HEK293 (cell line): ENCODE results near the gene VPREB3.

Source experiments
- CTCF ChIA-PET: fragments of 350-600 bp; formaldehyde crosslinking; extraction: SDS; loops from one replicate; lab custom pipeline; 2021; ENCODE audit warnings: antibody characterized with exemption; lab: Yijun Ruan, JAX
- POLR2A ChIA-PET: fragments of 300-600 bp; formaldehyde crosslinking; extraction: SDS; loops from one replicate; lab custom pipeline; 2020; ENCODE audit warnings: antibody characterized with exemption, inconsistent platforms; lab: Yijun Ruan, JAX
- H3K27ac ChIP-seq: fragments of 200-500 bp; sonication (Bioruptor generic); 2 replicates; pipeline ENCODE4 v1.5.1; 2014; ENCODE audit warnings: low read depth, low read length, control low read depth, inconsistent platforms; ENCODE audit errors: extremely low read depth
- H3K36me3 ChIP-seq, 2 experiments: fragments of 200-500 bp in 1 of 2; sonication (Bioruptor generic) in 1 of 2; 1 replicate in 1 of 2; 2 replicates in 1 of 2; pipeline ENCODE4 v1.5.1; 2014 to 2017; ENCODE audit warnings: inconsistent platforms in 2 of 2, low read length in 2 of 2; ENCODE audit not compliant: control insufficient read depth in 2 of 2, insufficient read depth in 1 of 2
- H3K4me1 ChIP-seq: fragments of 200-500 bp; sonication (Bioruptor generic); 2 replicates; pipeline ENCODE4 v1.5.1; 2014; ENCODE audit warnings: mild to moderate bottlenecking, low read length, inconsistent platforms; ENCODE audit not compliant: control insufficient read depth, insufficient read depth
- H3K4me3 ChIP-seq: 2 replicates; pipeline ENCODE4 v1.5.1; 2011; ENCODE audit warnings: low read depth, mild to moderate bottlenecking, control low read depth, low read length, moderate library complexity
- H3K9me3 ChIP-seq: fragments of 200-500 bp; sonication (Bioruptor generic); 2 replicates; pipeline ENCODE4 v1.5.1; 2014; ENCODE audit warnings: low read depth, low read length, inconsistent platforms; ENCODE audit not compliant: control insufficient read depth, insufficient read depth
- BCL11A ChIP-seq: fragments of 450-650 bp; formaldehyde crosslinking; IDR thresholded peaks from 2 replicates; pipeline ENCODE4 v1.5.1; 2016; ENCODE audit warnings: low read depth, missing biosample characterization, missing genetic modification characterization
- KLF1 ChIP-seq: fragments of 450-650 bp; formaldehyde crosslinking; IDR thresholded peaks from 2 replicates; pipeline ENCODE4 v1.5.1; 2016; ENCODE audit warnings: missing biosample characterization, missing genetic modification characterization
- SCRT2 ChIP-seq: fragments of 450-650 bp; formaldehyde crosslinking; IDR thresholded peaks from 2 replicates; pipeline ENCODE4 v1.5.1; 2016; ENCODE audit warnings: missing biosample characterization, missing genetic modification characterization
- ZEB2 ChIP-seq: fragments of 450-650 bp; formaldehyde crosslinking; IDR thresholded peaks from 2 replicates; pipeline ENCODE4 v1.5.1; 2016; ENCODE audit warnings: missing biosample characterization, missing genetic modification characterization
- ZFP37 ChIP-seq: fragments of 450-650 bp; formaldehyde crosslinking; IDR thresholded peaks from 2 replicates; pipeline ENCODE4 v1.5.1; 2016; ENCODE audit warnings: missing biosample characterization, missing genetic modification characterization
- ZNF211 ChIP-seq: fragments of 450-650 bp; formaldehyde crosslinking; IDR thresholded peaks from 2 replicates; pipeline ENCODE4 v1.5.1; 2016; ENCODE audit warnings: low read depth, missing biosample characterization, missing genetic modification characterization
- ZNF221 ChIP-seq: fragments of 450-650 bp; formaldehyde crosslinking; IDR thresholded peaks from 2 replicates; pipeline ENCODE4 v1.5.1; 2017; ENCODE audit warnings: missing biosample characterization, missing genetic modification characterization, borderline replicate concordance
- ZNF23 ChIP-seq: fragments of 450-650 bp; formaldehyde crosslinking; IDR thresholded peaks from 2 replicates; pipeline ENCODE4 v1.5.1; 2016; ENCODE audit warnings: missing biosample characterization, missing genetic modification characterization, borderline replicate concordance
- ZNF404 ChIP-seq: fragments of 450-650 bp; formaldehyde crosslinking; IDR thresholded peaks from 2 replicates; pipeline ENCODE4 v1.5.1; 2017; ENCODE audit warnings: missing biosample characterization, missing genetic modification characterization
- ZNF48 ChIP-seq: fragments of 450-650 bp; formaldehyde crosslinking; IDR thresholded peaks from 2 replicates; pipeline ENCODE4 v1.5.1; 2016; ENCODE audit warnings: missing biosample characterization, missing genetic modification characterization
- ZNF514 ChIP-seq: fragments of 450-650 bp; formaldehyde crosslinking; IDR thresholded peaks from 2 replicates; pipeline ENCODE4 v1.5.1; 2016; ENCODE audit warnings: missing biosample characterization, missing genetic modification characterization
- ZNF558 ChIP-seq: fragments of 450-650 bp; formaldehyde crosslinking; IDR thresholded peaks from 2 replicates; pipeline ENCODE4 v1.5.1; 2016; ENCODE audit warnings: missing biosample characterization, missing genetic modification characterization
- TF ChIP-seq, protein P1 (sequence below): fragments of 450-650 bp; formaldehyde crosslinking; IDR thresholded peaks from 2 replicates; pipeline ENCODE4 v1.5.1; 2016; ENCODE audit warnings: missing biosample characterization, missing genetic modification characterization, borderline replicate concordance
- TF ChIP-seq, protein P2 (sequence below): fragments of 450-650 bp; formaldehyde crosslinking; IDR thresholded peaks from 2 replicates; pipeline ENCODE4 v1.5.0; 2017; ENCODE audit warnings: missing biosample characterization, missing genetic modification characterization, borderline replicate concordance
- TF ChIP-seq, protein P3 (sequence below): fragments of 450-650 bp; formaldehyde crosslinking; IDR thresholded peaks from 2 replicates; pipeline ENCODE4 v1.5.1; 2017; ENCODE audit warnings: missing biosample characterization, missing genetic modification characterization
- TF ChIP-seq, protein P4 (sequence below): fragments of 450-650 bp; formaldehyde crosslinking; IDR thresholded peaks from 2 replicates; pipeline ENCODE4 v1.5.1; 2016; ENCODE audit warnings: missing biosample characterization, missing genetic modification characterization
- TF ChIP-seq, protein P5 (sequence below): fragments of 450-650 bp; formaldehyde crosslinking; IDR thresholded peaks from 2 replicates; pipeline ENCODE4 v1.5.1; 2016; ENCODE audit warnings: missing biosample characterization, missing genetic modification characterization
- TF ChIP-seq, protein P6 (sequence below): fragments of 450-650 bp; formaldehyde crosslinking; IDR thresholded peaks from 2 replicates; pipeline ENCODE4 v1.5.1; 2016; ENCODE audit warnings: missing biosample characterization, missing genetic modification characterization

Gene VPREB3

DNA sequence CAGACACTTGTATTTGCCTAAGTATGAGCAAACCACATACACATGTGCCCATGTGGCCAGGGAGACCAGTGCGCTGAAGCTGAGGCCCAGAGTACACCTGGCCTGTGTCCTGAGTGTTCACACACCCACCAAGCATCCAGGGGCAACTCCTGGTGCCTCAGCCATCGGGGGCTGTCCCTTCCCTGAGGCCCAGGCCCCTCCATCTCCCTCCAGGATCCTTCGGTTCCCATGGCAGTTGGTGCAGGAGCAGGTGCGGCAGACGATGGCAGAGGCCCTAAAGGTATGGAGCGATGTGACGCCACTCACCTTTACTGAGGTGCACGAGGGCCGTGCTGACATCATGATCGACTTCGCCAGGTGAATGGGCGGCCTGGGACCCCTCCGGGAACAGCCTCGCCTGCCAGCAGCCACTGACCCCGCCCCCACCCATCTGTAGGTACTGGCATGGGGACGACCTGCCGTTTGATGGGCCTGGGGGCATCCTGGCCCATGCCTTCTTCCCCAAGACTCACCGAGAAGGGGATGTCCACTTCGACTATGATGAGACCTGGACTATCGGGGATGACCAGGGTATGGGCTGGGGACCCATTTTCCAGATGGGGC lies 26.0 kb upstream of the VPREB3 start (continued):
- TF ChIP-seq, protein P1, sequence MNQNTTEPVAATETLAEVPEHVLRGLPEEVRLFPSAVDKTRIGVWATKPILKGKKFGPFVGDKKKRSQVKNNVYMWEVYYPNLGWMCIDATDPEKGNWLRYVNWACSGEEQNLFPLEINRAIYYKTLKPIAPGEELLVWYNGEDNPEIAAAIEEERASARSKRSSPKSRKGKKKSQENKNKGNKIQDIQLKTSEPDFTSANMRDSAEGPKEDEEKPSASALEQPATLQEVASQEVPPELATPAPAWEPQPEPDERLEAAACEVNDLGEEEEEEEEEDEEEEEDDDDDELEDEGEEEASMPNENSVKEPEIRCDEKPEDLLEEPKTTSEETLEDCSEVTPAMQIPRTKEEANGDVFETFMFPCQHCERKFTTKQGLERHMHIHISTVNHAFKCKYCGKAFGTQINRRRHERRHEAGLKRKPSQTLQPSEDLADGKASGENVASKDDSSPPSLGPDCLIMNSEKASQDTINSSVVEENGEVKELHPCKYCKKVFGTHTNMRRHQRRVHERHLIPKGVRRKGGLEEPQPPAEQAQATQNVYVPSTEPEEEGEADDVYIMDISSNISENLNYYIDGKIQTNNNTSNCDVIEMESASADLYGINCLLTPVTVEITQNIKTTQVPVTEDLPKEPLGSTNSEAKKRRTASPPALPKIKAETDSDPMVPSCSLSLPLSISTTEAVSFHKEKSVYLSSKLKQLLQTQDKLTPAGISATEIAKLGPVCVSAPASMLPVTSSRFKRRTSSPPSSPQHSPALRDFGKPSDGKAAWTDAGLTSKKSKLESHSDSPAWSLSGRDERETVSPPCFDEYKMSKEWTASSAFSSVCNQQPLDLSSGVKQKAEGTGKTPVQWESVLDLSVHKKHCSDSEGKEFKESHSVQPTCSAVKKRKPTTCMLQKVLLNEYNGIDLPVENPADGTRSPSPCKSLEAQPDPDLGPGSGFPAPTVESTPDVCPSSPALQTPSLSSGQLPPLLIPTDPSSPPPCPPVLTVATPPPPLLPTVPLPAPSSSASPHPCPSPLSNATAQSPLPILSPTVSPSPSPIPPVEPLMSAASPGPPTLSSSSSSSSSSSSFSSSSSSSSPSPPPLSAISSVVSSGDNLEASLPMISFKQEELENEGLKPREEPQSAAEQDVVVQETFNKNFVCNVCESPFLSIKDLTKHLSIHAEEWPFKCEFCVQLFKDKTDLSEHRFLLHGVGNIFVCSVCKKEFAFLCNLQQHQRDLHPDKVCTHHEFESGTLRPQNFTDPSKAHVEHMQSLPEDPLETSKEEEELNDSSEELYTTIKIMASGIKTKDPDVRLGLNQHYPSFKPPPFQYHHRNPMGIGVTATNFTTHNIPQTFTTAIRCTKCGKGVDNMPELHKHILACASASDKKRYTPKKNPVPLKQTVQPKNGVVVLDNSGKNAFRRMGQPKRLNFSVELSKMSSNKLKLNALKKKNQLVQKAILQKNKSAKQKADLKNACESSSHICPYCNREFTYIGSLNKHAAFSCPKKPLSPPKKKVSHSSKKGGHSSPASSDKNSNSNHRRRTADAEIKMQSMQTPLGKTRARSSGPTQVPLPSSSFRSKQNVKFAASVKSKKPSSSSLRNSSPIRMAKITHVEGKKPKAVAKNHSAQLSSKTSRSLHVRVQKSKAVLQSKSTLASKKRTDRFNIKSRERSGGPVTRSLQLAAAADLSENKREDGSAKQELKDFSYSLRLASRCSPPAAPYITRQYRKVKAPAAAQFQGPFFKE (tag by site-specific recombination): no peak
- TF ChIP-seq ZFP37 (tag by site-specific recombination) (no peak), ZNF211 (no peak), ZNF558 (tag by site-specific recombination) (no peak), BCL11A (tag by site-specific recombination) (no peak), ZNF48 (tag by site-specific recombination) (no peak), KLF1 (tag by site-specific recombination) (no peak), SCRT2 (tag by site-specific recombination) (no peak)
- TF ChIP-seq, protein P2, sequence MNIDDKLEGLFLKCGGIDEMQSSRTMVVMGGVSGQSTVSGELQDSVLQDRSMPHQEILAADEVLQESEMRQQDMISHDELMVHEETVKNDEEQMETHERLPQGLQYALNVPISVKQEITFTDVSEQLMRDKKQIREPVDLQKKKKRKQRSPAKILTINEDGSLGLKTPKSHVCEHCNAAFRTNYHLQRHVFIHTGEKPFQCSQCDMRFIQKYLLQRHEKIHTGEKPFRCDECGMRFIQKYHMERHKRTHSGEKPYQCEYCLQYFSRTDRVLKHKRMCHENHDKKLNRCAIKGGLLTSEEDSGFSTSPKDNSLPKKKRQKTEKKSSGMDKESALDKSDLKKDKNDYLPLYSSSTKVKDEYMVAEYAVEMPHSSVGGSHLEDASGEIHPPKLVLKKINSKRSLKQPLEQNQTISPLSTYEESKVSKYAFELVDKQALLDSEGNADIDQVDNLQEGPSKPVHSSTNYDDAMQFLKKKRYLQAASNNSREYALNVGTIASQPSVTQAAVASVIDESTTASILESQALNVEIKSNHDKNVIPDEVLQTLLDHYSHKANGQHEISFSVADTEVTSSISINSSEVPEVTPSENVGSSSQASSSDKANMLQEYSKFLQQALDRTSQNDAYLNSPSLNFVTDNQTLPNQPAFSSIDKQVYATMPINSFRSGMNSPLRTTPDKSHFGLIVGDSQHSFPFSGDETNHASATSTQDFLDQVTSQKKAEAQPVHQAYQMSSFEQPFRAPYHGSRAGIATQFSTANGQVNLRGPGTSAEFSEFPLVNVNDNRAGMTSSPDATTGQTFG (tag by site-specific recombination): no peak

DNA sequence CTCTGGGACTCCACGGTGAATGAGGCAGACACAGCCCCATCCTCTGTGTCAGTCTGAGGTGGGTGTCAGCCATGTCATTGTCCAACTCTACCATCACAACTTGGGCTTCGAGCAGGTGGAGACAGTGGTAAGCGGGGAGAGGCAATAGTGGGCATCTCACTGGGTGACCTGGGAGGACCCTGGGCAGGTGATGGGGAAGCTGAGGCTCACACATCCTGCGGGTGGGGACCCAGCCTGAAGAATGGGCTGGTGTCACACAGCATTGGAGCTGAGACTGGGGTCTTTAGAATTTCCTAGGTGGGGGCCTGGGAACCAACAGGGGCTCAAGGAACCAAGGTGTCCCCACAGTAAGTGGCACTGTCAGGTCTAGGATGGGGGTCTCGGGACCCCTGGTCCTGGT lies 25.5 kb upstream of the VPREB3 start:
- Histone ChIP-seq H3K4me3 (no peak overlapping the region), H3K9me3 (no peaks in the 10 kb centered on the region), H3K36me3 (no peaks in the 10 kb centered on the region), H3K4me1 (no peaks in the 10 kb centered on the region; the same call in 1 of the 2 replicates), H3K27ac (no peak overlapping the region)
- ChIA-PET CTCF (interaction anchor here (0.5 to 0.6 kb wide), 2 partner anchors 19 to 126 kb away, joined by 3 to 4 read pairs; no protein-coding TSS in a partner anchor), POLR2A (no interaction called here)
- TF ChIP-seq ZNF404 (tag by site-specific recombination) (no peak), ZNF23 (tag by site-specific recombination) (no peak), ZNF514 (tag by site-specific recombination) (no peak), ZEB2 (no peak), ZNF221 (tag by site-specific recombination) (no peak)
- TF ChIP-seq, protein P3, sequence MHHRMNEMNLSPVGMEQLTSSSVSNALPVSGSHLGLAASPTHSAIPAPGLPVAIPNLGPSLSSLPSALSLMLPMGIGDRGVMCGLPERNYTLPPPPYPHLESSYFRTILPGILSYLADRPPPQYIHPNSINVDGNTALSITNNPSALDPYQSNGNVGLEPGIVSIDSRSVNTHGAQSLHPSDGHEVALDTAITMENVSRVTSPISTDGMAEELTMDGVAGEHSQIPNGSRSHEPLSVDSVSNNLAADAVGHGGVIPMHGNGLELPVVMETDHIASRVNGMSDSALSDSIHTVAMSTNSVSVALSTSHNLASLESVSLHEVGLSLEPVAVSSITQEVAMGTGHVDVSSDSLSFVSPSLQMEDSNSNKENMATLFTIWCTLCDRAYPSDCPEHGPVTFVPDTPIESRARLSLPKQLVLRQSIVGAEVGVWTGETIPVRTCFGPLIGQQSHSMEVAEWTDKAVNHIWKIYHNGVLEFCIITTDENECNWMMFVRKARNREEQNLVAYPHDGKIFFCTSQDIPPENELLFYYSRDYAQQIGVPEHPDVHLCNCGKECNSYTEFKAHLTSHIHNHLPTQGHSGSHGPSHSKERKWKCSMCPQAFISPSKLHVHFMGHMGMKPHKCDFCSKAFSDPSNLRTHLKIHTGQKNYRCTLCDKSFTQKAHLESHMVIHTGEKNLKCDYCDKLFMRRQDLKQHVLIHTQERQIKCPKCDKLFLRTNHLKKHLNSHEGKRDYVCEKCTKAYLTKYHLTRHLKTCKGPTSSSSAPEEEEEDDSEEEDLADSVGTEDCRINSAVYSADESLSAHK: no peak
- TF ChIP-seq, protein P4, sequence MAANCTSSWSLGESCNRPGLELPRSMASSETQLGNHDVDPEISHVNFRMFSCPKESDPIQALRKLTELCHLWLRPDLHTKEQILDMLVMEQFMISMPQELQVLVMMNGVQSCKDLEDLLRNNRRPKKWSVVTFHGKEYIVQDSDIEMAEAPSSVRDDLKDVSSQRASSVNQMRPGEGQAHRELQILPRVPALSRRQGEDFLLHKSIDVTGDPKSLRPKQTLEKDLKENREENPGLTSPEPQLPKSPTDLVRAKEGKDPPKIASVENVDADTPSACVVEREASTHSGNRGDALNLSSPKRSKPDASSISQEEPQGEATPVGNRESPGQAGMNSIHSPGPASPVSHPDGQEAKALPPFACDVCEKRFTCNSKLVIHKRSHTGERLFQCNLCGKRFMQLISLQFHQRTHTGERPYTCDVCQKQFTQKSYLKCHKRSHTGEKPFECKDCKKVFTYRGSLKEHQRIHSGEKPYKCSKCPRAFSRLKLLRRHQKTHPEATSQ (tag by site-specific recombination): no peak
- TF ChIP-seq, protein P5, sequence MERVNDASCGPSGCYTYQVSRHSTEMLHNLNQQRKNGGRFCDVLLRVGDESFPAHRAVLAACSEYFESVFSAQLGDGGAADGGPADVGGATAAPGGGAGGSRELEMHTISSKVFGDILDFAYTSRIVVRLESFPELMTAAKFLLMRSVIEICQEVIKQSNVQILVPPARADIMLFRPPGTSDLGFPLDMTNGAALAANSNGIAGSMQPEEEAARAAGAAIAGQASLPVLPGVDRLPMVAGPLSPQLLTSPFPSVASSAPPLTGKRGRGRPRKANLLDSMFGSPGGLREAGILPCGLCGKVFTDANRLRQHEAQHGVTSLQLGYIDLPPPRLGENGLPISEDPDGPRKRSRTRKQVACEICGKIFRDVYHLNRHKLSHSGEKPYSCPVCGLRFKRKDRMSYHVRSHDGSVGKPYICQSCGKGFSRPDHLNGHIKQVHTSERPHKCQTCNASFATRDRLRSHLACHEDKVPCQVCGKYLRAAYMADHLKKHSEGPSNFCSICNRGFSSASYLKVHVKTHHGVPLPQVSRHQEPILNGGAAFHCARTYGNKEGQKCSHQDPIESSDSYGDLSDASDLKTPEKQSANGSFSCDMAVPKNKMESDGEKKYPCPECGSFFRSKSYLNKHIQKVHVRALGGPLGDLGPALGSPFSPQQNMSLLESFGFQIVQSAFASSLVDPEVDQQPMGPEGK (tag by site-specific recombination): no peak
- TF ChIP-seq, protein P6, sequence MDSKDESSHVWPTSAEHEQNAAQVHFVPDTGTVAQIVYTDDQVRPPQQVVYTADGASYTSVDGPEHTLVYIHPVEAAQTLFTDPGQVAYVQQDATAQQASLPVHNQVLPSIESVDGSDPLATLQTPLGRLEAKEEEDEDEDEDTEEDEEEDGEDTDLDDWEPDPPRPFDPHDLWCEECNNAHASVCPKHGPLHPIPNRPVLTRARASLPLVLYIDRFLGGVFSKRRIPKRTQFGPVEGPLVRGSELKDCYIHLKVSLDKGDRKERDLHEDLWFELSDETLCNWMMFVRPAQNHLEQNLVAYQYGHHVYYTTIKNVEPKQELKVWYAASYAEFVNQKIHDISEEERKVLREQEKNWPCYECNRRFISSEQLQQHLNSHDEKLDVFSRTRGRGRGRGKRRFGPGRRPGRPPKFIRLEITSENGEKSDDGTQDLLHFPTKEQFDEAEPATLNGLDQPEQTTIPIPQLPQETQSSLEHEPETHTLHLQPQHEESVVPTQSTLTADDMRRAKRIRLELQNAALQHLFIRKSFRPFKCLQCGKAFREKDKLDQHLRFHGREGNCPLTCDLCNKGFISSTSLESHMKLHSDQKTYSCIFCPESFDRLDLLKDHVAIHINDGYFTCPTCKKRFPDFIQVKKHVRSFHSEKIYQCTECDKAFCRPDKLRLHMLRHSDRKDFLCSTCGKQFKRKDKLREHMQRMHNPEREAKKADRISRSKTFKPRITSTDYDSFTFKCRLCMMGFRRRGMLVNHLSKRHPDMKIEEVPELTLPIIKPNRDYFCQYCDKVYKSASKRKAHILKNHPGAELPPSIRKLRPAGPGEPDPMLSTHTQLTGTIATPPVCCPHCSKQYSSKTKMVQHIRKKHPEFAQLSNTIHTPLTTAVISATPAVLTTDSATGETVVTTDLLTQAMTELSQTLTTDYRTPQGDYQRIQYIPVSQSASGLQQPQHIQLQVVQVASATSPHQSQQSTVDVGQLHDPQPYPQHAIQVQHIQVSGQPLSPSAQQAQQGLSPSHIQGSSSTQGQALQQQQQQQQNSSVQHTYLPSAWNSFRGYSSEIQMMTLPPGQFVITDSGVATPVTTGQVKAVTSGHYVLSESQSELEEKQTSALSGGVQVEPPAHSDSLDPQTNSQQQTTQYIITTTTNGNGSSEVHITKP (tag by site-specific recombination): no peak
